ENCODE results near the gene PLA2G7. TPM values are rescaled to one million over a fixed set of nuclear protein-coding genes. Genes with fewer than 3 reads are reported as not detected.
"Not testable (repeated sequence)": the region's sequence is repeated elsewhere in the genome, so short reads cannot be mapped to it uniquely, and the experiment has no call there.

The PLA2G7 gene
- total RNA-seq, 1 donor from 2014 or later, result 1.8 TPM

- Histone ChIP-seq H3K4me3 (no peak overlapping the region), H3K27ac (no peak overlapping the region), H2AFZ (replicated peaks) (no peak overlapping the region), H3K9me3 (ENCODE audit: low read depth) (no peaks in the 10 kb centered on the region), H3K36me3 (no peaks in the 10 kb centered on the region), H3K79me2 (ENCODE audit: low read depth) (no peaks in the 10 kb centered on the region), H3K4me1 (no peaks in the 10 kb centered on the region), H4K20me1 (ENCODE audit: low read depth) (no peaks in the 10 kb centered on the region), H3F3A (ENCODE audit: low read depth) (no peaks in the 10 kb centered on the region), H3K27me3 (no peaks in the 10 kb centered on the region), H3K4me2 (no peak overlapping the region), H3K9ac (no peak overlapping the region)
- peaks cover 10% of the 10 kb centered on the region for H3K9me3 Mint-ChIP-seq
- H3K27ac Mint-ChIP-seq, result no peak overlapping the region
- peaks cover 2% of the 10 kb centered on the region for H3K27me3 Mint-ChIP-seq (ENCODE audit: insufficient read depth, low read depth)
- DNase-seq (ENCODE audit: low spot score), result no peak
- TF ChIP-seq EZH2 (IDR thresholded peaks at IDR 0.05), result no peak
- no peak for TF ChIP-seq CTCF (IDR thresholded peaks at IDR 0.05)
- no peak for TF ChIP-seq EZH2phosphoT487 (IDR thresholded peaks at IDR 0.05)
- H3K4me3 Mint-ChIP-seq, result no peak overlapping the region
- H3K36me3 Mint-ChIP-seq, result no peaks in the 10 kb centered on the region
- no peaks in the 10 kb centered on the region for H3K4me1 Mint-ChIP-seq
These were observed 42.5 kb upstream of the PLA2G7 start for GRCh38 chr6:46777476-46778346.

- Histone ChIP-seq H3K36me3 (no peaks in the 10 kb centered on the region), H3K4me3 (no peak overlapping the region), H4K20me1 (ENCODE audit: low read depth) (no peaks in the 10 kb centered on the region), H3K79me2 (ENCODE audit: low read depth) (no peaks in the 10 kb centered on the region), H3F3A (ENCODE audit: low read depth) (no peaks in the 10 kb centered on the region), H3K4me2 (no peak overlapping the region), H2AFZ (replicated peaks) (no peak overlapping the region), H3K9me3 (ENCODE audit: low read depth) (no peaks in the 10 kb centered on the region), H3K9ac (no peak overlapping the region), H3K27ac (no peak overlapping the region), H3K4me1 (no peaks in the 10 kb centered on the region), H3K27me3 (no peaks in the 10 kb centered on the region)
- Mint-ChIP-seq H3K27ac (no peak overlapping the region), H3K27me3 (ENCODE audit: insufficient read depth, low read depth) (peaks cover 2% of the 10 kb centered on the region), H3K4me1 (peaks cover 5% of the 10 kb centered on the region), H3K4me3 (no peak overlapping the region), H3K9me3 (peaks cover 10% of the 10 kb centered on the region), H3K36me3 (no peaks in the 10 kb centered on the region)
- TF ChIP-seq EZH2 (IDR thresholded peaks at IDR 0.05) (no peak), EZH2phosphoT487 (IDR thresholded peaks at IDR 0.05) (no peak), CTCF (IDR thresholded peaks at IDR 0.05) (no peak)
- no peak for DNase-seq (ENCODE audit: low spot score)
These were observed 41.0 kb upstream of the PLA2G7 start for GRCh38 chr6:46776070-46776712.

- H3K9ac ChIP-seq; H3K36me3 ChIP-seq; H3K4me3 ChIP-seq; H3K79me2 ChIP-seq (ENCODE audit: low read depth); H3K4me1 ChIP-seq; H3K4me2 ChIP-seq; DNase-seq (ENCODE audit: low spot score); H3K27ac Mint-ChIP-seq; H3K4me3 Mint-ChIP-seq; H3K27me3 ChIP-seq; H3K9me3 ChIP-seq (ENCODE audit: low read depth); H2AFZ ChIP-seq (replicated peaks); H3K36me3 Mint-ChIP-seq; H3K27ac ChIP-seq; H3K27me3 Mint-ChIP-seq (ENCODE audit: insufficient read depth, low read depth); H3K4me1 Mint-ChIP-seq; H4K20me1 ChIP-seq (ENCODE audit: low read depth); H3F3A ChIP-seq (ENCODE audit: low read depth): not testable (repeated sequence)
- H3K9me3 Mint-ChIP-seq, result peaks cover 10% of the 10 kb centered on the region
These were observed 39.6 kb upstream of the PLA2G7 start for GRCh38 chr6:46774736-46775135.

Data from neural progenitor cell (in vitro differentiated cells).